HG03469 (cell line): ENCODE measurements around the gene POLD3.
"Not testable (repeated sequence)": the region's sequence is repeated elsewhere in the genome, so short reads cannot be mapped to it uniquely, and the experiment has no call there.

Experiments
- ATAC-seq: cut with Tn5 transposase; IDR thresholded peaks from one replicate; pipeline ENCODE4 v1.9.1; 2021; ENCODE audit warnings: mild to moderate bottlenecking, moderate library complexity, moderate number of reproducible peaks; ENCODE audit not compliant: unreplicated experiment

POLD3 gene

DNA sequence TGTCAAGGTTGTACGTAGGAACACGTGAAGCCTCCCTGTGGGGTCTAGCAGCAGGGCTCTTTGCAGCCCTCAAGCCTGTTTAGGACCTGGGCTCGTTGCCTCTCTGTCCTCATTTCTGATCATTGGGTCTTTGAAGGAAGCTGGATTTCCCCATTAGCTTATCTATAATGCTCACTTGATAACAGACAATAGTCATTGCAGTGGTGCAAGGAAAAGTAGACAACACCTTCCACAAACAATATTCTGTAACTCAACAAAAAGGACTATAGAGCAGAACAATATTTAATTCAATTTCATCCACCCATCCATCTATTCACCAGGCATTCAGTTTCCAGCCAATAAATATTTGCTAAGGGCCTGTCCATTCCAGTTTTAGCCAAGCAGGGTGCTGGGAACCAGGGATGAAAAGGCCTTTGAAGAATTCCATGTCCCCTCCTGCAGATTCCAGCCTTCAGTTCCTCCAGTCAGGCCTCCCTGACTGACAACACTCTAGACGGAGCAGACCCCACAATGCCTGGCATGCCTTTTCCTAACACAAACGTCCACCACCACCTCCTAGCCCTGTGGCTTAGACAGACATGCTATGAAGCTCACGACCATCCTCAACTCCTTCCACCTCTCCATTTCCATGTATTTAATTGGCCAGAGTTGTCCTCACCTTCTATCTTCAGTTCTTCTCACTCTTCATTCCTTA lies 12.7 kb upstream of the POLD3 start:
- no peak for ATAC-seq

DNA sequence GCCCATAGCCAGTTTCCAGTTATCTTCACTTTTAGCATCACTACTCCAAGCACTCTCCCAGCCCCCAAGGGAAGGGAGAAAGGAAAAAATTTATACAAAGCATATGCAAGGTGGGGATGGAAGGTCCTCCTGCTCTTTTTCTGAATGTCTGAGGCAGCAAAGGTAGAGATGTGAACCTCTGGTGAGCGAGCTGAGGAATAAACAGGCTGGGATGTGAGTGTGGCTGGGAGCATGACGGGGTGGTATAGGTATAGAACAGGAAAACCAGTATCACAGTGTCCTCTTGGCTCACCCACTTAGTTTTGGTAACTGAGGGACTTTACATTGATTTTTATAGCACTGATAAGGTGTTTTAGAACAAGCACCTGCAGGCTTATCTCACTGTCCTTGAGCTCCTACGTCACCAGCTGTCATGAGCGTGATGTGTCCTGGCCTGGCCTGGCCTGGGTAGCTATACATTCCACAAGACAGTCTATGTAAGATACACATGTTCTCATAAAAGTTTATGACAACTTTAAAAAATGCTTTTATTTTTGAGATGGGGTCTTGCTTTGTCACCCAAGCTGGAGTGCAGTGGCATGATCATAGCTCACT lies 10.3 kb upstream of the POLD3 start:
- no peak for ATAC-seq

- ATAC-seq = no peak
These were observed 9.3 kb upstream of the POLD3 start for GRCh38 chr11:74583024-74583624.

GRCh38 chr11:74590492-74590891 lies 1.9 kb upstream of the POLD3 start:
- not testable (repeated sequence) for ATAC-seq

GRCh38 chr11:74592063-74592440 lies 330 bp upstream of the POLD3 start:
- no peak for ATAC-seq

- no peak for ATAC-seq
These were observed 1.1 kb downstream of the POLD3 start for GRCh38 chr11:74593463-74593862.

- no peak for ATAC-seq
These were observed 10.5 kb downstream of the POLD3 start for GRCh38 chr11:74602637-74603556.

- no peak for ATAC-seq
These were observed 11.5 kb downstream of the POLD3 start for GRCh38 chr11:74603845-74604244.

GRCh38 chr11:74604311-74604710 lies 11.9 kb downstream of the POLD3 start:
- no peak for ATAC-seq

DNA sequence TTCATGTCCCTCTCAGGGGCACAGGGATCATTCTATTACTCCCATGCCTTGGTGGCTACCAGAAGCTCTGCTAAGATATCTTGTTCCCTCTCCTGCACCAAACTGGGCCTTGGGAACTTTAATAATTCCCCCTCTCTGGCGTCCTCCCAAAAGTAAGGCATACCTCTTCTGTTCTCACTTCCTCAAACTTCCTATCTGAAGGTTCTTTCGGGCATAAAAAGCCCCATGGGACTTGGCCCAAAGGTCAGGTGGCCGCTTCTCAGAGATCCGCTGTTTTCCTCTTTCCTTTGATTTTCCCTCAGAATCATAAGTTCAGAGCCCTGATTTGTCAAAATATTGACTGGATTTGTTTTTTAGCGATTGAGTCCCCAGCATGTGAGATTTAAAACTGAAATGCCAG lies 13.0 kb downstream of the POLD3 start:
- no peak for ATAC-seq

DNA sequence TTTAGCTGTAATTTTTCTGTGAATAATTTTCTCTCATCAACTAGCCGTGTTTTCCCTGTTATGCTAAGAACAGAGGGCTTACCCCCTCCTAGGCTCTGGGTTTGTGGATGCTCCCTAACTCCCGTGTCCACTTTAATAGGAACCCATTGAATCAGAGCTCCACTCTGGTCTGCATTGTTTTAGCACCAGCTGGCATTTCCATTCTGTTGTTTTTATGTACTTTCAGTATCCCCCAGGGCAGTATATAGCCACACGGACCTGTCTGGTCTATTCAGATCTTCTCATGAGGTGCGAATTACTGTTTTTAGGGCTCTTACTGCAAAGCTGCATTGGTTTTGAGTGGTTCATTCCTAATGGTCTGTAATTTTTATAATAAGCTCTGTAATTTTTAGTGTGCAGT lies 16.0 kb downstream of the POLD3 start:
- no peak for ATAC-seq

GRCh38 chr11:74611369-74611861 lies 19.0 kb downstream of the POLD3 start:
- ATAC-seq = no peak

DNA sequence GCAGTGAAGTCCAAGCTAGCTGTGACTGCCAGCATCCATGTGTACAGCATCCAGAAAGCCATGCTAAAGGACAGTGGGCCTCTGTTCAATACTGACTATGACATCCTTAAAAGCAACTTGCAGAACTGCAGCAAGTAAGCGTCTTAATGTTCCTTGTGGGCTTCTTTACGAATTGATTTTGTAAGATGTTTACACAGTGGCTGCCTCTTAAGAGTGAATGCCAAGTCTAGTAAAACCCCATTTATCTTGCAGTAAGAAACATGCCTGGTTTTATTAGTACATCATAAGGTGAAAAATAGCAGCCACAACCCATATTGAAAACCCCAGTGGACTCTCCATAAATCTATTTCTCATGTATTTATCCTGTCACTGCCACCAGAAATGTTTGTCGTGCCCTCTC lies 20.5 kb downstream of the POLD3 start:
- no peak for ATAC-seq

GRCh38 chr11:74615311-74615710 lies 22.9 kb downstream of the POLD3 start:
- ATAC-seq = no peak

DNA sequence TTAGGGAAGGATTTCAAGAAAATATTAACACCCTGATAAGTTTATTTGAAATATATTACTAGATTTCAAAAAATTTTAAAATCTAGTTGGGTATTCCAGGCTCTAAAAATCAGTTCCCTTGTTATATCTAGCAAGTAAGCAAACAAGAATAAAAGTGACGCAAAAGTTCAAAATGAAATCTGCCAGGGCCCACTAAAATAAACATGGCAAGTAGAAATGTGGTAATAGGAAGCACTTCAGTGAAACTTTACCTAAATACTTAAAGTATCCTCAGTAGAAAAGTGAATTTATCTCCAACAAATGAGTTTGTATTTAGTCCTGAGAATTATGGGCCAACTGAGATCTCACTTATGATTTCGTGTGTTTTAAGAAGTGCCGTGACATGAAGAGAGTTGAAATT lies 23.6 kb downstream of the POLD3 start:
- ATAC-seq = no peak

GRCh38 chr11:74620531-74620930 lies 28.1 kb downstream of the POLD3 start:
- ATAC-seq = no peak

GRCh38 chr11:74626130-74626529 lies 33.7 kb downstream of the POLD3 start:
- ATAC-seq = no peak

DNA sequence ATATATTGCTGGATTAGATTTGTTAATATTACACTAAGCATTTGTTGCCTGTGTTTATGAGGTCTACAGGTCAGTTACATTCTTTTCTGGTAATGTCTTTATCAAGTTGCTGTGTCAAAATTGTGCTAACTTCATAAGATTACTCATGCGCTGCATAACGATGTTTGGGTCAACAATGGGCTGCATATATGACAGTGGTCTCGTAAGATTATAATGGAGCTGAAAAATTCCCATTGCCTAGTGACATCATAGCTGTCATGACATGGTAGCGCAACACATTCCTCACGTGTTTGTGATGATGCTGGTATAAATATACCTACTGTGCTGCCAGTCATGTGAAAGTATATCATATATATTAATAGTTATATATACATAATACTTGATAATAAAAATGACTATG lies 34.2 kb downstream of the POLD3 start:
- ATAC-seq = no peak

DNA sequence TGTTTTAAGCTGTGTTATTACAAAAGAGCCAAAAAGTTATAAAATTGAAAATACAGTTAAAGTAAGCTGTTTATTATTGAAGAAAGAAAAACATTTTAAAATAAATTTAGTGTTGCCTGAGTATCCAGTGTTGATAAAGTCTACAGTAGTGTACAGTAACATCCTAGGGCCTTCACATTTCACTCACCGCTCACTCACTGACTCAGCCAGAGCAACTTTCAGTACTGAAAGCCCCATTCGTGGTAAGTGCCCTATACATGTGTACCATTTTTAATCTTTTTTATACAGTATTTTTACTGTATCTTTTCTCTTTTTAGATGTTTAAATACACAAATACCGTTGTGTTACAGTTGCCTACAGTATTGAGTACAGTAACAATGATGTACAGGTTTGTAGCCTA lies 35.0 kb downstream of the POLD3 start:
- no peak for ATAC-seq

DNA sequence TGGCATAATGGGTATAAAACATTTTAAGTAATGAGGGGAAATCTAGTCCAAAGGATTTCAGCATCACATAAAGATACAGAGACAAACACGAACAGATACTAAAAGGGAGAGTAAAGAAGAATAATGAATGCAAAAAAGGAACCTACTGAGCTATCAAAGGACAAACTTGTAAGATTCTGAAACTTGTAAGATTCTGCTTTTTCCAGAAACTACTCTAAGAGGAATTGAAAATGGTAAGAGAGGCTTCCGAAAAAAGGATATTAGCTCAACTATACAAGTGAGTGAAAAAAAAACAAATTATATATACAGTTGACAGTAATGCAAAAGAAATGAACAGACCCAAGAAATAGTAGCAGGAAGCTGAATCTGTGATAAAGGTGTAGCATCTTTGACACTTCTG lies 37.7 kb downstream of the POLD3 start:
- ATAC-seq = no peak
